Karpas-422 (cell line): ENCODE results near the gene PGRMC1. TPM values are rescaled to one million over a fixed set of nuclear protein-coding genes. Genes with fewer than 3 reads are reported as not detected.
"Not testable (repeated sequence)": the region's sequence is repeated elsewhere in the genome, so short reads cannot be mapped to it uniquely, and the experiment has no call there.

Source experiments
- DNase-seq: peaks from one replicate; pipeline ENCODE4 v3.0.0-alpha.2; 2015
- H2AFZ ChIP-seq: fragments of 200-600 bp; sonication (generic); 2 replicates; pipeline ENCODE4 v1.6.1; 2014; ENCODE audit warnings: antibody characterized with exemption, low read length, mixed read lengths
- H3K27ac ChIP-seq: fragments of 200-600 bp; sonication (generic); 2 replicates; pipeline ENCODE4 v1.5.1; 2014; ENCODE audit warnings: mild to moderate bottlenecking, low read length, moderate library complexity
- H3K27me3 ChIP-seq: fragments of 200-600 bp; sonication (generic); 2 replicates; pipeline ENCODE4 v1.6.1; 2014; ENCODE audit warnings: low read length, mixed read lengths
- H3K36me3 ChIP-seq: fragments of 200-600 bp; sonication (generic); 2 replicates; pipeline ENCODE4 v1.6.1; 2014; ENCODE audit warnings: low read length, mixed read lengths; ENCODE audit not compliant: insufficient read depth
- H3K4me1 ChIP-seq: fragments of 200-600 bp; sonication (generic); 2 replicates; pipeline ENCODE4 v1.6.1; 2014; ENCODE audit warnings: mild to moderate bottlenecking, low read length, mixed read lengths
- H3K4me2 ChIP-seq: fragments of 200-600 bp; sonication (generic); 2 replicates; pipeline ENCODE4 v1.6.1; 2014; ENCODE audit warnings: low read length, low read depth, mild to moderate bottlenecking; ENCODE audit not compliant: poor library complexity, severe bottlenecking
- H3K4me3 ChIP-seq: fragments of 200-600 bp; sonication (generic); 2 replicates; pipeline ENCODE4 v1.5.1; 2014; ENCODE audit warnings: mild to moderate bottlenecking, antibody characterized with exemption, low read length, mixed read lengths
- H3K79me2 ChIP-seq: fragments of 200-600 bp; sonication (generic); 2 replicates; pipeline ENCODE4 v1.6.1; 2014; ENCODE audit warnings: mild to moderate bottlenecking, low read length, mixed read lengths
- H3K9ac ChIP-seq: fragments of 200-600 bp; sonication (generic); 2 replicates; pipeline ENCODE4 v1.6.0; 2014; ENCODE audit warnings: low read length
- H3K9me2 ChIP-seq: fragments of 200-600 bp; sonication (generic), shearing (Covaris generic); replicated peaks from 2 replicates; pipeline ENCODE4 v1.6.0; 2014; ENCODE audit warnings: mild to moderate bottlenecking, low read length, moderate library complexity; ENCODE audit not compliant: insufficient read depth
- H3K9me3 ChIP-seq: fragments of 300-700, 200-600 bp; sonication (generic); 2 replicates; pipeline ENCODE4 v1.6.1; 2014; ENCODE audit warnings: low read length, mixed read lengths
- H4K20me1 ChIP-seq: fragments of 200-600 bp; sonication (generic); 2 replicates; pipeline ENCODE4 v1.6.1; 2014; ENCODE audit warnings: mild to moderate bottlenecking, antibody characterized with exemption, low read length, low read depth; ENCODE audit not compliant: insufficient read depth
- total RNA-seq: library from RNA; depleted of rRNA; stranded (reverse); fragments of >200 nt; shearing (Covaris generic); gene quantifications from 2 replicates; pipeline ENCODE4 v1.2.3, GENCODE V29; 2014; ENCODE audit warnings: low replicate concordance

Gene PGRMC1
- total RNA-seq, 1 experiment from 2014 or later: 52.5 TPM

- H3K4me2 ChIP-seq: no peak overlapping the region
- H3K27ac ChIP-seq: no peak overlapping the region
- no peaks in the 10 kb centered on the region for H3K9me2 ChIP-seq
- no peaks in the 10 kb centered on the region for H3K27me3 ChIP-seq
- H4K20me1 ChIP-seq: no peaks in the 10 kb centered on the region
- H3K9ac ChIP-seq: no peak overlapping the region
- no peaks in the 10 kb centered on the region for H3K79me2 ChIP-seq
- peaks cover 3% of the 10 kb centered on the region; the same call in 1 of the 2 replicates for H3K4me1 ChIP-seq
- H3K9me3 ChIP-seq: no peaks in the 10 kb centered on the region
- no peak overlapping the region for H2AFZ ChIP-seq
- DNase-seq: no peak
- H3K36me3 ChIP-seq: no peaks in the 10 kb centered on the region
- H3K4me3 ChIP-seq: no peak overlapping the region
Measured at GRCh38 chrX:119201570-119201969, 34.5 kb upstream of the PGRMC1 start.

GRCh38 chrX:119206203-119206602 is 29.9 kb upstream of the PGRMC1 start:
- no peaks in the 10 kb centered on the region for H3K9me3 ChIP-seq
- no peaks in the 10 kb centered on the region for H3K9me2 ChIP-seq
- peaks cover 3% of the 10 kb centered on the region; the same call in 1 of the 2 replicates for H3K4me1 ChIP-seq
- H4K20me1 ChIP-seq: no peaks in the 10 kb centered on the region
- H3K4me2 ChIP-seq: no peak overlapping the region
- H3K79me2 ChIP-seq: no peaks in the 10 kb centered on the region
- DNase-seq: peak; percentile 51
- H3K27ac ChIP-seq: no peak overlapping the region
- H3K4me3 ChIP-seq: no peak overlapping the region
- H3K27me3 ChIP-seq: no peaks in the 10 kb centered on the region
- no peak overlapping the region for H2AFZ ChIP-seq
- no peaks in the 10 kb centered on the region for H3K36me3 ChIP-seq
- no peak overlapping the region for H3K9ac ChIP-seq

GRCh38 chrX:119207483-119207882 is 28.6 kb upstream of the PGRMC1 start:
- H4K20me1 ChIP-seq, H3K79me2 ChIP-seq, H3K9ac ChIP-seq, DNase-seq, H3K9me3 ChIP-seq, H2AFZ ChIP-seq, H3K36me3 ChIP-seq, H3K9me2 ChIP-seq, H3K4me2 ChIP-seq, H3K4me3 ChIP-seq, H3K4me1 ChIP-seq, H3K27me3 ChIP-seq, H3K27ac ChIP-seq: not testable (repeated sequence)

GRCh38 chrX:119208401-119209057 is 27.6 kb upstream of the PGRMC1 start:
- peaks cover 3% of the 10 kb centered on the region; the same call in 1 of the 2 replicates for H3K4me1 ChIP-seq
- no peaks in the 10 kb centered on the region for H3K9me3 ChIP-seq
- no peak overlapping the region for H3K27ac ChIP-seq
- no peak overlapping the region for H2AFZ ChIP-seq
- no peak overlapping the region for H3K4me3 ChIP-seq
- H3K9me2 ChIP-seq: no peaks in the 10 kb centered on the region
- no peaks in the 10 kb centered on the region for H3K27me3 ChIP-seq
- no peak for DNase-seq
- no peak overlapping the region for H3K9ac ChIP-seq
- no peaks in the 10 kb centered on the region for H4K20me1 ChIP-seq
- H3K4me2 ChIP-seq: no peak overlapping the region
- no peaks in the 10 kb centered on the region for H3K79me2 ChIP-seq
- H3K36me3 ChIP-seq: no peaks in the 10 kb centered on the region

- not testable (repeated sequence) for H3K9me2 ChIP-seq, H3K79me2 ChIP-seq, H3K27ac ChIP-seq, DNase-seq, H3K27me3 ChIP-seq, H3K4me3 ChIP-seq, H3K4me2 ChIP-seq, H4K20me1 ChIP-seq, H3K9ac ChIP-seq, H3K36me3 ChIP-seq, H3K9me3 ChIP-seq, H2AFZ ChIP-seq, H3K4me1 ChIP-seq
Measured at GRCh38 chrX:119210931-119211648, 25.0 kb upstream of the PGRMC1 start.

GRCh38 chrX:119211649-119212014 is 24.5 kb upstream of the PGRMC1 start:
- DNase-seq: no peak
- Histone ChIP-seq H3K4me1 (no peaks in the 10 kb centered on the region), H3K27ac (no peak overlapping the region), H3K27me3 (no peaks in the 10 kb centered on the region), H3K4me3 (no peak overlapping the region), H3K4me2 (no peak overlapping the region), H3K9me2 (no peaks in the 10 kb centered on the region), H3K9ac (no peak overlapping the region), H4K20me1 (no peaks in the 10 kb centered on the region), H3K79me2 (no peaks in the 10 kb centered on the region), H2AFZ (no peak overlapping the region), H3K36me3 (no peaks in the 10 kb centered on the region), H3K9me3 (no peaks in the 10 kb centered on the region)

- DNase-seq: peak; percentile 53
- H3K79me2 ChIP-seq: no peaks in the 10 kb centered on the region
- no peak overlapping the region for H2AFZ ChIP-seq
- H3K9ac ChIP-seq: no peak overlapping the region
- no peaks in the 10 kb centered on the region for H3K9me2 ChIP-seq
- H3K27ac ChIP-seq: no peak overlapping the region
- no peaks in the 10 kb centered on the region for H3K27me3 ChIP-seq
- no peak overlapping the region for H3K4me3 ChIP-seq
- H4K20me1 ChIP-seq: no peaks in the 10 kb centered on the region
- no peaks in the 10 kb centered on the region for H3K4me1 ChIP-seq
- H3K9me3 ChIP-seq: no peaks in the 10 kb centered on the region
- H3K4me2 ChIP-seq: no peak overlapping the region
- H3K36me3 ChIP-seq: no peaks in the 10 kb centered on the region
Measured at GRCh38 chrX:119218198-119218597, 17.9 kb upstream of the PGRMC1 start.

- Histone ChIP-seq H4K20me1 (no peaks in the 10 kb centered on the region), H3K27ac (no peak overlapping the region), H3K4me3 (no peak overlapping the region), H3K79me2 (no peaks in the 10 kb centered on the region), H3K9me3 (no peaks in the 10 kb centered on the region), H2AFZ (no peak overlapping the region), H3K9me2 (no peaks in the 10 kb centered on the region), H3K36me3 (no peaks in the 10 kb centered on the region), H3K9ac (no peak overlapping the region), H3K27me3 (no peaks in the 10 kb centered on the region), H3K4me2 (no peak overlapping the region), H3K4me1 (no peaks in the 10 kb centered on the region)
- DNase-seq: no peak
Measured at GRCh38 chrX:119222932-119223331, 13.2 kb upstream of the PGRMC1 start.
